HUES64 (cell line): Measurements from ENCODE around the gene RPL36A.

ENCODE experiments used
- H3K27ac ChIP-seq: 2 replicates; pipeline ENCODE4 v1.7.0; 2013; ENCODE audit warnings: low read depth, low read length, inconsistent platforms
- H3K27me3 ChIP-seq: 2 replicates; pipeline ENCODE4 v1.6.1; 2013; ENCODE audit warnings: mild to moderate bottlenecking, low read length; ENCODE audit not compliant: insufficient read depth
- H3K36me3 ChIP-seq: 2 replicates; pipeline ENCODE4 v1.6.1; 2013; ENCODE audit warnings: mild to moderate bottlenecking, low read length; ENCODE audit not compliant: insufficient read depth
- H3K4me1 ChIP-seq: 2 replicates; pipeline ENCODE4 v1.6.1; 2013; ENCODE audit warnings: mild to moderate bottlenecking, low read length, moderate library complexity; ENCODE audit not compliant: insufficient read depth
- H3K4me3 ChIP-seq: 2 replicates; pipeline ENCODE4 v1.5.1; 2013; ENCODE audit warnings: mild to moderate bottlenecking, low read length, moderate library complexity
- H3K9ac ChIP-seq: 2 replicates; pipeline ENCODE4 v1.6.1; 2013; ENCODE audit warnings: mild to moderate bottlenecking, low read depth, low read length
- H3K9me3 ChIP-seq: 2 replicates; pipeline ENCODE4 v1.6.1; 2013; ENCODE audit warnings: low read depth, low read length; ENCODE audit not compliant: insufficient read depth
- WGBS: fragments of 150-250, 120-280 bp; methylation state at CpG from one replicate; pipeline ENCODE4 v1.1.7; 2013; ENCODE audit warnings: missing lambda C conversion rate; 5-methylcytosine and 5-hydroxymethylcytosine counted together

Gene RPL36A

DNA sequence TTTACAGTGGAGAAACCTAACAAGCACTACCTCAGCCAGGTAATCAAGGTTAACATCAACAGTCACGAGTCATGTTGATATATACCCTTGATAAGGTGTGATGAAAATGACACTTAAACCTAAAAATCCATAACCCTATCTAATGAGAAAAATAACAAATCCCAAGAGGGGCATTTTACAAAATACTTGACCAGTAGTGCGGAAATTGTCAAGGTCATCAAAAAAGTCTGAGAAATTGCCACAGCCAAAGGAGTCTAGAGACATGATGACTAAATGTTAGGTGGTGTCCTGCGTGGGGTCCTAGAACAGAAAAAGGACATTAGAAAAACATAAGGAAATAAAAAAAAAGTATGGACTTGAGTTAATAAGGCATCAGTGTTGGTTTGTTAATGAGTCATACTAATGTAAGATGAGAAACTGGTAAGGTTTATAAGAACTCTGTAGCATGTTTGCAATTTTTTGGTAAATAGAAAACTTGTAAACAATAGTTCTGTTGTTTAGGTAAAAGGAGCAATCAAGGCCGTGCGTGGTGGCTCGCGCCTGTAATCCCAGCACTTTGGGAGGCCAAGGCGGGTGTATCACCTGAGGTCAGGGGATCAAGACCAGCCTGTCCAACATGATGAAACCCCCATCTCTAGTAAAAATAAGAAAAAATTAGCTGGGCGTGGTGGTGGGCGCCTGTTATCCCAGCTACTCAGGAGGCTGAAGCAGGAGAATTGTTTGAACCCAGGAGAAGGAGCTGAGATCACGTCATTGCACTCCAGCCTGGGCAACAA lies 2.9 kb downstream of the RPL36A start:
- peaks cover 47% of the 10 kb centered on the region for H3K36me3 ChIP-seq
- peak overlapping the region; percentile 52; the same call in 1 of the 2 replicates for H3K27ac ChIP-seq
- peak overlapping the region; percentile 18; the same call in 1 of the 2 replicates for H3K4me3 ChIP-seq

GRCh38 chrX:101394372-101394771 lies 3.6 kb downstream of the RPL36A start:
- no peaks in the 10 kb centered on the region for H3K9me3 ChIP-seq
- no peaks in the 10 kb centered on the region for H3K27me3 ChIP-seq
- H3K9ac ChIP-seq = no peak overlapping the region
- H3K27ac ChIP-seq = no peak overlapping the region
- peaks cover 6% of the 10 kb centered on the region; the same call in 1 of the 2 replicates for H3K4me1 ChIP-seq
- H3K4me3 ChIP-seq = no peak overlapping the region
- H3K36me3 ChIP-seq = peaks cover 47% of the 10 kb centered on the region

More for the DNA sequence above, 2.9 kb downstream of the RPL36A start:
- 93% methylated on average over 9 of the region's 11 CpGs for WGBS
- Histone ChIP-seq H3K9me3 (no peaks in the 10 kb centered on the region), H3K27me3 (no peaks in the 10 kb centered on the region), H3K9ac (peak overlapping the region; percentile 36; the same call in 1 of the 2 replicates), H3K4me1 (peaks cover 6% of the 10 kb centered on the region; the same call in 1 of the 2 replicates)

DNA sequence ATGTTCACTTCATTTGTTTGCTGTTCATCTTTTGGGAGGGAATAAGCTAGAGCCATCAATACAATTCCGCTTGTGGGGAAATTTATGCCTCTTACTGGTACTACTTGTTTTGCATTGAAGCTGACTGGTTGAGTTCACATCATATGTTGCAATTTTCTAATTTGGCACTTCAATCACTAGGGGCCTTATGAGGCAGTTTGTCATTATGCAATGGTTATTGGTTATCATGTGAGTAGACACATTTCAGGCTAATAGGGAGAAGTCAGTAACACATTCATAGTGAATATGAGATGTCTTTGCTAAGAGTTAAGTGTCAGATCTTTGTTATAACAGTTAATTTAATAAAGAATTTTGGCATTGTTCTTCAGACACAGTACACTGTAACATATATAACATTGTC lies 5.0 kb downstream of the RPL36A start:
- no peaks in the 10 kb centered on the region for H3K27me3 ChIP-seq
- no peaks in the 10 kb centered on the region for H3K9me3 ChIP-seq
- H3K4me3 ChIP-seq = no peak overlapping the region
- peaks cover 6% of the 10 kb centered on the region; the same call in 1 of the 2 replicates for H3K4me1 ChIP-seq
- peaks cover 58% of the 10 kb centered on the region for H3K36me3 ChIP-seq
- no peak overlapping the region for H3K9ac ChIP-seq
- H3K27ac ChIP-seq = no peak overlapping the region
- 92% methylated on average over 1 of the region's 1 CpG for WGBS

- no peaks in the 10 kb centered on the region for H3K4me1 ChIP-seq
- no peak overlapping the region for H3K9ac ChIP-seq
- H3K27me3 ChIP-seq = no peaks in the 10 kb centered on the region
- 63% methylated on average over 4 of the region's 4 CpGs for WGBS
- peaks cover 58% of the 10 kb centered on the region for H3K36me3 ChIP-seq
- H3K4me3 ChIP-seq = no peak overlapping the region
- H3K9me3 ChIP-seq = no peaks in the 10 kb centered on the region
- no peak overlapping the region for H3K27ac ChIP-seq
Measured at GRCh38 chrX:101397779-101398178, 7.0 kb downstream of the RPL36A start.

DNA sequence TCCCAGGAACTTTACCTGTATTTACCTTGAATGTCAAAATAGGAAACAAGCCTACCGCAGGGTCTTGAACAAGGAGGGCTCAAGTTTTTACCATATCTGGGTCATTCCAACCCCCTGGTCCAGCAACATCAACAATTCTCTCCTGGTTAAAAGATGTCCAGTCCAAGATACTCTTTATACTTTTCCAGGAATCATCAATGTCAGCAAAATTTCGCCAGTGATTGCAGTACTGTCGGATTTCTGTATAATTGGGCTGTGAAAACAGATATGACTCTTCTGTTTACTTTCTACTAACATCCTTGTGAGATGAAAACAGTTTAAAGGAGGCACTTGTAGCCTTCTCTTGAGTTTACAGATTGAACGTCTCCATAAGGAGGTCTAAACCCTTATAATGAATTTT lies 7.9 kb downstream of the RPL36A start:
- Histone ChIP-seq H3K9me3 (no peaks in the 10 kb centered on the region), H3K36me3 (peaks cover 55% of the 10 kb centered on the region)
- WGBS = 100% methylated on average over 1 of the region's 4 CpGs

DNA sequence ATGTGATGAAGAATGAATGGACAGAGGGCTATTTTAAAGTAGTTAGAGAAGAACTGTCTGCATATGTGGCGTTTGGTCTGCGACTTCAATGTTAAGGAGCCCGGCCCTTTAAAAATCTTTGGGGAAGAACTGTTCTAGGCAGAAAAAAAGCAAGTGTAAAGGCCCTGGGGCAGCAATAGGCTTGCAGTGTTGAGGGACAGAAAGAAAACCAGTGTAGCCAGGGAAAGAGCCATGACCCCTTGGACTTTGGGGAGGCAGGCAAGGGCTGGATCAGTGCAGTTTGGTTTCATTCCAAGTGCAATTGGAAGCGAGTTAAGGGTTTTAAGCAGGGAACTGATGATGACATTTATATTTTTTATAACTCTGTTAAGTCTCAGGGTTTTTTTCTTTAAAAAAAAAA lies 9.0 kb downstream of the RPL36A start:
- Histone ChIP-seq H3K4me1 (no peaks in the 10 kb centered on the region), H3K27ac (no peak overlapping the region), H3K9me3 (no peaks in the 10 kb centered on the region), H3K36me3 (peaks cover 48% of the 10 kb centered on the region), H3K4me3 (no peak overlapping the region), H3K27me3 (no peaks in the 10 kb centered on the region), H3K9ac (no peak overlapping the region)
- WGBS = 95% methylated on average over 3 of the region's 4 CpGs

More for the DNA sequence above, 7.9 kb downstream of the RPL36A start:
- Histone ChIP-seq H3K4me3 (no peak overlapping the region), H3K27me3 (no peaks in the 10 kb centered on the region), H3K9ac (no peak overlapping the region), H3K27ac (no peak overlapping the region), H3K4me1 (no peaks in the 10 kb centered on the region)

DNA sequence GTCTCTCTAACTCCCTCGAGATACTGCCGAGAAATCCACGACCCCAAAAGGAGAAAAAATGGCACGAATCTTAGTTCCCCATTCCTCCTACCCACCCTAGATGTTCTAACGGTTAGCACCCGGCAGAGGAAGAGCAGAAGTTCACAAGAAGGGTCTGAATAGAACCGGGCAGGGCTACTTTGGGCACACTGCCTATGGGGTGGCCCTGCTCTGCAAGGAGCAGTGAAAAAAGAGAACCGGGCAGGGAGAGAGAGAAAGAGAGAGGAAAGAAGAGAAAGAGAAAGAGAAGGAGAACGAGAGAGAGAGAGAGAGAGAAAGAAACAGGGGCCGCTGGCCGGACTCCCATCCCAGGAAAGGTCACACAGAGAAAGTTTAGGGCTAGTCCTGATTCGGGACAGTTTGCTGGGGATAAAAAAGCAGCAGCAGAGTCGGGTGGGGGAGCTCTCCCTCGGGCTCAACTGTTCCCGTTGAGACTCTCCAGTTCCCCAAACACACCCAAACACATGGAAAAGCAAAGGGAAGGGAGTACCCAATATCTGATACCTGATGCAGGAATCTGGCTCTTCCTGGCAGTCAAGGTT lies 16.4 kb downstream of the RPL36A start:
- Histone ChIP-seq H3K4me1 (peaks cover 7% of the 10 kb centered on the region; the same call in 1 of the 2 replicates), H3K9ac (peak overlapping the region; percentile 97), H3K27me3 (no peaks in the 10 kb centered on the region), H3K4me3 (peak overlapping the region; percentile 98), H3K36me3 (peaks cover 17% of the 10 kb centered on the region), H3K9me3 (no peaks in the 10 kb centered on the region), H3K27ac (peak overlapping the region; percentile 88)
- WGBS = under 1% methylated on average over 15 of the region's 15 CpGs

GRCh38 chrX:101407748-101408531 lies 17.1 kb downstream of the RPL36A start, which contains the start of the genes GLA and HNRNPH2:
TSS of gene GLA (minus strand) at chrX:101407925. CDS start at chrX:101407903, 22 bp downstream.
TSS of gene HNRNPH2 (plus strand) at chrX:101408222. CDS start at chrX:101411989, 3,767 bp downstream.
- H3K4me1 ChIP-seq = peaks cover 7% of the 10 kb centered on the region; the same call in 1 of the 2 replicates
- peak within 1 kb of the TSS; percentile 98 for H3K4me3 ChIP-seq
- no peaks in the 10 kb centered on the region for H3K27me3 ChIP-seq
- peak within 1 kb of the TSS; percentile 95 for H3K27ac ChIP-seq
- no peaks in the 10 kb centered on the region for H3K9me3 ChIP-seq
- peaks cover 23% of the 10 kb centered on the region for H3K36me3 ChIP-seq
- under 1% methylated on average over 38 of the region's 47 CpGs for WGBS
- peak within 1 kb of the TSS; percentile 97 for H3K9ac ChIP-seq

DNA sequence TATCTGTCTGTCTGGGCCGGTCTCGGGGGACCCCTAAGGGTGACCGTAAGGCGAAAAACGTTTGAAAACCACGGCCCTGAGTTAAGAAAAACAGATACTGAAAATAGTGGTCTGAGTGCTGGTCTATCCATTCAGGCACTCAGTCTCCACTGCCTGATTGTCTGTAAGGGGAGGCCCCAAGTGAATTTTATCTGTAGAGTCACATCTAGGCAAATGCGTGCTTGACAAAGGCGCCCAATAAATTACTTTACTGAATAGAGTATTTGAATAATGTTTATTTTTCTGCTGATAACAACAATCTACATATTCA lies 17.7 kb downstream of the RPL36A start:
- Histone ChIP-seq H3K9me3 (no peaks in the 10 kb centered on the region), H3K36me3 (peaks cover 26% of the 10 kb centered on the region), H3K4me1 (peaks cover 7% of the 10 kb centered on the region; the same call in 1 of the 2 replicates), H3K4me3 (peak overlapping the region; percentile 98), H3K27me3 (no peaks in the 10 kb centered on the region), H3K9ac (peak overlapping the region; percentile 97), H3K27ac (peak overlapping the region; percentile 95)
- 0% methylated on average over 6 of the region's 8 CpGs for WGBS

GRCh38 chrX:101409043-101409442 lies 18.2 kb downstream of the RPL36A start:
- peak overlapping the region; percentile 97 for H3K9ac ChIP-seq

GRCh38 chrX:101410461-101410860 lies 19.6 kb downstream of the RPL36A start:
- H3K4me3 ChIP-seq = peak overlapping the region; percentile 98; the same call in 1 of the 2 replicates
- H3K4me1 ChIP-seq = peaks cover 7% of the 10 kb centered on the region; the same call in 1 of the 2 replicates
- H3K27me3 ChIP-seq = no peaks in the 10 kb centered on the region
- H3K36me3 ChIP-seq = peaks cover 30% of the 10 kb centered on the region
- no peaks in the 10 kb centered on the region for H3K9me3 ChIP-seq
- WGBS = no CpG with 5 or more reads among the region's 7 CpGs
- H3K27ac ChIP-seq = no peak overlapping the region
- H3K9ac ChIP-seq = no peak overlapping the region

More at GRCh38 chrX:101409043-101409442, 18.2 kb downstream of the RPL36A start:
- Histone ChIP-seq H3K36me3 (peaks cover 28% of the 10 kb centered on the region), H3K27ac (no peak overlapping the region), H3K4me1 (peaks cover 7% of the 10 kb centered on the region; the same call in 1 of the 2 replicates), H3K27me3 (no peaks in the 10 kb centered on the region), H3K4me3 (peak overlapping the region; percentile 98), H3K9me3 (no peaks in the 10 kb centered on the region)
- WGBS = 45% methylated on average over 4 of the region's 6 CpGs
